CD14-positive monocyte (primary cell): ENCODE results near the gene PCDHGC3. TPM values are rescaled to one million over a fixed set of nuclear protein-coding genes. Genes with fewer than 3 reads are reported as not detected.

Experiments used
- DNase-seq, 3 donors: peaks; one replicate each; pipeline ENCODE4 v3.0.0-alpha.2; 2011 to 2022
- H2AFZ ChIP-seq: 2 replicates; pipeline ENCODE4 v1.6.0; 2012; ENCODE audit warnings: mild to moderate bottlenecking, low read depth, low read length, inconsistent platforms; ENCODE audit not compliant: insufficient read depth, poor library complexity, severe bottlenecking
- H3K27ac ChIP-seq, 2 donors: 1 replicate in 1 of 2; 2 replicates in 1 of 2; pipeline ENCODE4 v1.5.1; 2012 to 2013; ENCODE audit warnings: low read length in 2 of 2, control low read depth in 1 of 2, inconsistent platforms in 1 of 2, low read depth in 1 of 2, mild to moderate bottlenecking in 1 of 2
- H3K27me3 ChIP-seq, 2 donors: one replicate each; pipeline versions ENCODE4 v1.6.0 to v1.6.1; 2011 to 2013; ENCODE audit warnings: low read length in 2 of 2; ENCODE audit not compliant: control insufficient read depth in 2 of 2, insufficient read depth in 2 of 2
- H3K36me3 ChIP-seq, 2 donors: replicated peaks in 1 of 2; 1 replicate in 1 of 2; 2 replicates in 1 of 2; pipeline versions ENCODE4 v1.5.1 to v1.6.1; 2012 to 2013; ENCODE audit warnings: low read length in 2 of 2, control low read depth in 1 of 2, inconsistent platforms in 1 of 2, mild to moderate bottlenecking in 1 of 2; ENCODE audit not compliant: insufficient read depth in 2 of 2, control insufficient read depth in 1 of 2
- H3K4me1 ChIP-seq, 2 donors: 1 replicate in 1 of 2; 2 replicates in 1 of 2; pipeline versions ENCODE4 v1.5.1 to v1.6.1; 2012 to 2013; ENCODE audit warnings: low read length in 2 of 2, control low read depth in 1 of 2, inconsistent platforms in 1 of 2, mild to moderate bottlenecking in 1 of 2, moderate library complexity in 1 of 2; ENCODE audit not compliant: insufficient read depth in 2 of 2, control insufficient read depth in 1 of 2
- H3K4me2 ChIP-seq: replicated peaks from 2 replicates; pipeline ENCODE3; 2012; ENCODE audit warnings: low read length, moderate library complexity, mild to moderate bottlenecking; ENCODE audit not compliant: poor library complexity, severe bottlenecking; ENCODE audit errors: extremely low read depth
- H3K4me3 ChIP-seq, 3 experiments: fragments of 200-600 bp in 1 of 3; sonication (generic) in 1 of 3; replicated peaks in 1 of 3; 1 replicate in 2 of 3; 2 replicates in 1 of 3; pipeline ENCODE4 v1.5.1; 2011 to 2013; ENCODE audit warnings: low read length in 3 of 3, mild to moderate bottlenecking in 3 of 3, control low read depth in 2 of 3, low read depth in 2 of 3, inconsistent platforms in 1 of 3, moderate library complexity in 1 of 3
- H3K79me2 ChIP-seq: 2 replicates; pipeline ENCODE4 v1.6.0; 2012; ENCODE audit warnings: mild to moderate bottlenecking, control low read depth, inconsistent platforms, low read length, moderate library complexity; ENCODE audit not compliant: insufficient read depth
- H3K9ac ChIP-seq: 2 replicates; pipeline ENCODE4 v1.6.0; 2017; ENCODE audit warnings: low read length, mild to moderate bottlenecking; ENCODE audit not compliant: insufficient read depth, poor library complexity, severe bottlenecking
- H3K9me3 ChIP-seq, 2 donors: replicated peaks in 1 of 2; 1 replicate in 1 of 2; 2 replicates in 1 of 2; pipeline versions ENCODE4 v1.5.1 to v1.6.1; 2012 to 2013; ENCODE audit warnings: low read length in 2 of 2, control low read depth in 1 of 2; ENCODE audit not compliant: control insufficient read depth in 1 of 2, insufficient read depth in 1 of 2
- H4K20me1 ChIP-seq: 2 replicates; pipeline ENCODE4 v1.6.0; 2012; ENCODE audit warnings: mild to moderate bottlenecking, low read length, control low read depth, moderate library complexity; ENCODE audit not compliant: insufficient read depth
- H3K27ac Mint-ChIP-seq, 7 donors: one replicate each; pipeline ENCODE4 v1.8.0; 2020; ENCODE audit warnings: mild to moderate bottlenecking in 7 of 7, mixed read lengths in 7 of 7, moderate library complexity in 6 of 7, inconsistent platforms in 2 of 7
- H3K27me3 Mint-ChIP-seq, 3 donors: one replicate each; pipeline ENCODE4 v1.8.0; 2021 to 2022; ENCODE audit warnings: low read depth in 3 of 3, mild to moderate bottlenecking in 3 of 3, mixed read lengths in 3 of 3, moderate library complexity in 3 of 3, inconsistent platforms in 1 of 3
- H3K36me3 Mint-ChIP-seq, 2 donors: one replicate each; pipeline ENCODE4 v1.8.0; 2020; ENCODE audit warnings: mixed read lengths in 2 of 2, inconsistent platforms in 1 of 2, mild to moderate bottlenecking in 1 of 2
- H3K4me1 Mint-ChIP-seq: one replicate; pipeline ENCODE4 v1.8.0; 2020; ENCODE audit warnings: mild to moderate bottlenecking, mixed read lengths
- H3K4me3 Mint-ChIP-seq, 2 donors: one replicate each; pipeline ENCODE4 v1.8.0; 2020; ENCODE audit warnings: mild to moderate bottlenecking in 2 of 2, mixed read lengths in 2 of 2, moderate library complexity in 1 of 2
- H3K9me3 Mint-ChIP-seq, 7 donors: one replicate each; pipeline ENCODE4 v1.8.0; 2020 to 2022; ENCODE audit warnings: mixed read lengths in 7 of 7, mild to moderate bottlenecking in 6 of 7, moderate library complexity in 6 of 7, inconsistent platforms in 2 of 7
- CTCF ChIP-seq: fragments of 200-600 bp; IDR thresholded peaks from one replicate; pipeline ENCODE4 v1.8.0; 2022; ENCODE audit warnings: antibody characterized with exemption, mild to moderate bottlenecking
- WGBS: methylation state at CpG from one replicate; pipeline ENCODE4 v1.1.5; 2013; ENCODE audit warnings: missing lambda C conversion rate; ENCODE audit not compliant: insufficient coverage; 5-methylcytosine and 5-hydroxymethylcytosine counted together
- intact Hi-C, 2 donors: fragments of 100-400 bp; cut with micrococcal nuclease; formaldehyde crosslinking; loops; one replicate each; pipeline versions ENCODE4 v1.15.0 to v1.15.1; 2023
- polyA plus RNA-seq, 3 donors: library from polyadenylated mRNA; depleted of rRNA in 1 of 3; unstranded in 2 of 3; stranded (reverse) in 1 of 3; fragments of 300-500 nt in 2 of 3; fragments of >200 nt in 1 of 3; fragmentation: Illumina TruSeq in 2 of 3; gene quantifications; 1 replicate in 2 of 3; 2 replicates in 1 of 3; pipeline ENCODE4 v1.2.3, GENCODE V29; 2012 to 2021

Gene PCDHGC3
- polyA plus RNA-seq, 3 donors, result 0.33 TPM; not detected in 2

GRCh38 chr5:141504216-141504615 lies 28.4 kb downstream of the PCDHGC3 start:
- TF ChIP-seq CTCF, result no peak
- peaks cover 0 to 4% of the 10 kb centered on the region in 2 donors for H3K27me3 ChIP-seq
- no peak overlapping the region for H3K4me3 Mint-ChIP-seq
- no peaks in the 10 kb centered on the region for H3K9me3 Mint-ChIP-seq
- DNase-seq, result no peak
- H3K4me1 Mint-ChIP-seq, result peaks cover 6% of the 10 kb centered on the region
- H3K27ac ChIP-seq, result no peak overlapping the region
- H4K20me1 ChIP-seq, result no peaks in the 10 kb centered on the region
- H3K9ac ChIP-seq, result no peak overlapping the region
- H3K36me3 ChIP-seq, result no peaks in the 10 kb centered on the region
- peaks cover 7 to 8% of the 10 kb centered on the region in 2 donors for H3K4me1 ChIP-seq
- H3K27me3 Mint-ChIP-seq, result peaks cover 7 to 22% (median 14%) of the 10 kb centered on the region in 3 donors
- H3K9me3 ChIP-seq, result no peaks in the 10 kb centered on the region
- H3K4me2 ChIP-seq, result no peak overlapping the region
- H3K4me3 ChIP-seq, result no peak overlapping the region
- H2AFZ ChIP-seq, result no peak overlapping the region
- no peak overlapping the region for H3K27ac Mint-ChIP-seq
- H3K36me3 Mint-ChIP-seq, result no peaks in the 10 kb centered on the region
- WGBS, result 100% methylated on average over 3 of the region's 4 CpGs
- no peaks in the 10 kb centered on the region for H3K79me2 ChIP-seq
- intact Hi-C loops, result no loop called here

- H3K9me3 ChIP-seq, result no peaks in the 10 kb centered on the region
- H3K4me2 ChIP-seq, result no peak overlapping the region
- Mint-ChIP-seq H3K27me3 (peaks cover 6 to 30% (median 17%) of the 10 kb centered on the region in 3 donors), H3K36me3 (peaks cover 4 to 6% of the 10 kb centered on the region in 2 donors), H3K27ac (peak overlapping the region in 1 of 7 donors; percentile 45), H3K9me3 (peaks cover 0 to 4% (median 0%) of the 10 kb centered on the region in 7 donors), H3K4me3 (no peak overlapping the region), H3K4me1 (peaks cover 13% of the 10 kb centered on the region)
- H3K27ac ChIP-seq, result no peak overlapping the region
- H4K20me1 ChIP-seq, result no peaks in the 10 kb centered on the region
- no peak overlapping the region for H3K9ac ChIP-seq
- H2AFZ ChIP-seq, result no peak overlapping the region
- H3K4me3 ChIP-seq, result no peak overlapping the region
- H3K27me3 ChIP-seq, result peaks cover 0 to 5% of the 10 kb centered on the region in 2 donors
- no peaks in the 10 kb centered on the region for H3K36me3 ChIP-seq
- no peaks in the 10 kb centered on the region for H3K79me2 ChIP-seq
- WGBS, result 92% methylated on average over 2 of the region's 8 CpGs
- H3K4me1 ChIP-seq, result peaks cover 10 to 15% of the 10 kb centered on the region in 2 donors
- intact Hi-C loops, result no loop called here
- no peak for DNase-seq
- no peak for TF ChIP-seq CTCF
Measured at GRCh38 chr5:141506381-141507155, 30.8 kb downstream of the PCDHGC3 start.
